LNCaP clone FGC (cell line): ENCODE data around the gene DLG5.

Experiments used
- DNase-seq: peaks from one replicate; pipeline ENCODE4 v3.0.0-alpha.2; 2011; ENCODE audit warnings: low read depth
- H3K4me3 ChIP-seq: 2 replicates; pipeline ENCODE4 v1.5.1; 2011; ENCODE audit warnings: mild to moderate bottlenecking, low read depth, low read length, control low read depth
- TF ChIP-seq, protein P1 (sequence below): IDR thresholded peaks from 2 replicates; pipeline ENCODE4 v1.5.1; 2012; ENCODE audit warnings: mild to moderate bottlenecking; ENCODE audit not compliant: control insufficient read depth, insufficient read depth; ENCODE audit errors: extremely low read depth

Gene DLG5

DNA sequence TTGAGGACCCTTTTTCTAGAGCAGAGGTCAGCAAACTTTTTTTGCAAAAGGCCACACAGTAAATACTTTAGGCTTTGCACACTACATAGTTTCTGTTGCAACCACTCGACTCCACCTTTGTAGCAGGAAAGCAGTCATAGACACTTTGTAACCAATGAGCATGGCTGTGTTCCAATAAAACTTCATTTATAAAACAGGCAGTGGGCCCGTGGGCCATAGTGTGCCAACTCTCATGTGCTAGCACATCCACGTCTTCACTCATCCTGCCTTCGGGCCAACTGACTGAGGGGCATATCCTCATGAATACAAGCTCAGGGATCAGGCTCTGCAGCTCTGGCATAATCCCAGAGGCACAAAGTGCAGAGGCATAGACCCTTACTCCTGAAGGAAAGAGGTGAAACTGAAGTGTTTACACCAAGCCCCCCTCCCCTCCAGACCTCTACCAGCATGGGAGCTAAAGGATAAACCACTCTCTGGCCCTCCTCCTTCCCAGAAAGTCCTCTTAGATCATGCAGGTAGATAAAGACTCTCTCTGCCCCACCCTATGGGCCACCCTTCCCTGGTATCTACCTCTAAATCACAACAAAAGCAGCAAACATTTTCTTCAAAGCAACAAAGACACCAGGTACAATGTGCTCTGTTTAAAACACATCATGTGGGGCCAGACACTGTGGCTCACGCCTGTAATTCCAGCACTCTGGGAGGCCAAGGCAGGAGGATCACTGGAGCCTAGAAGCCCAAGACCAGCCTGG, 71.0 kb downstream of the DLG5 start:
- DNase-seq: no peak
- no peak overlapping the region for H3K4me3 ChIP-seq
- TF ChIP-seq, protein P1, sequence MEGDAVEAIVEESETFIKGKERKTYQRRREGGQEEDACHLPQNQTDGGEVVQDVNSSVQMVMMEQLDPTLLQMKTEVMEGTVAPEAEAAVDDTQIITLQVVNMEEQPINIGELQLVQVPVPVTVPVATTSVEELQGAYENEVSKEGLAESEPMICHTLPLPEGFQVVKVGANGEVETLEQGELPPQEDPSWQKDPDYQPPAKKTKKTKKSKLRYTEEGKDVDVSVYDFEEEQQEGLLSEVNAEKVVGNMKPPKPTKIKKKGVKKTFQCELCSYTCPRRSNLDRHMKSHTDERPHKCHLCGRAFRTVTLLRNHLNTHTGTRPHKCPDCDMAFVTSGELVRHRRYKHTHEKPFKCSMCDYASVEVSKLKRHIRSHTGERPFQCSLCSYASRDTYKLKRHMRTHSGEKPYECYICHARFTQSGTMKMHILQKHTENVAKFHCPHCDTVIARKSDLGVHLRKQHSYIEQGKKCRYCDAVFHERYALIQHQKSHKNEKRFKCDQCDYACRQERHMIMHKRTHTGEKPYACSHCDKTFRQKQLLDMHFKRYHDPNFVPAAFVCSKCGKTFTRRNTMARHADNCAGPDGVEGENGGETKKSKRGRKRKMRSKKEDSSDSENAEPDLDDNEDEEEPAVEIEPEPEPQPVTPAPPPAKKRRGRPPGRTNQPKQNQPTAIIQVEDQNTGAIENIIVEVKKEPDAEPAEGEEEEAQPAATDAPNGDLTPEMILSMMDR: no peak

DNA sequence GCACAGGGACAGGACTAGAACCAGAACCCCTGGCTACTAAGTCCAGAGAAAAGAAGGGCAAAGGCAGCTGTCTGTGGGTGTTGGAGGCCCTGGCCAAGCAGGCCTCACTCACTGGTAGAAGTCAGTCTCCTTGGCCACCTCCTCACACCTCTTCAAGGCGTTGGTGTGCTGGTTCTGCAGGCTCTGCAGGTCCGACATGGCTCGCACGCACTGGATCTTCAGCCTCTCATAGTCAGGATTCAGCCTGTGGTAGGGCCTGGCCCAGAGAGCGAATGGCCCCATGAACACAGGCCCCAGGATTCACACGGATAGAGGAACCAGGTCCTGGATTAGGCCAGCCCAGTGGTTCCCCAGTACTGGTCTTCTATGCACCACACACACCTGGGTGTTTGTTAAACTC, 72.4 kb downstream of the DLG5 start:
- DNase-seq: no peak
- TF ChIP-seq, protein P1: no peak
- no peak overlapping the region for H3K4me3 ChIP-seq

DNA sequence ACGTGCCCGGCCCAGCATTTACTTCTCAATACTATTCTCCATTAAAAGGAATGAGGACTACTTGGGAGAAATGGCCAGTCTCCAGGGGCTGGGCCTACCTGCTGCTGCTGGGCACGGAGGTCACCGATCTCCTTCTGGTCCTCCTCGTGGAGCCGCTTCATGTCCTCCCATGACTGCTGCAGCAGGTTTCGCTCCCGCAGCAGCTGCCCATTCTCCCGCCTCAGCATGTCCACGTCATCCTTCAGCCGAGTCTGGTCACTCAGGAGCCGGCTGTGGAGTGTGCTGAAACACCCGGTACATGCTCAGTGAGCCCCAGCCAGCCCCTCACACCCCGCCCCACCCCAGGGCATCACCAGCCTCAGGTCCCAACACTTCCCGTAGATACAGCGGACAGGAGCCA, 73.3 kb downstream of the DLG5 start:
- no peak overlapping the region for H3K4me3 ChIP-seq
- no peak for DNase-seq
- TF ChIP-seq, protein P1: no peak

DNA sequence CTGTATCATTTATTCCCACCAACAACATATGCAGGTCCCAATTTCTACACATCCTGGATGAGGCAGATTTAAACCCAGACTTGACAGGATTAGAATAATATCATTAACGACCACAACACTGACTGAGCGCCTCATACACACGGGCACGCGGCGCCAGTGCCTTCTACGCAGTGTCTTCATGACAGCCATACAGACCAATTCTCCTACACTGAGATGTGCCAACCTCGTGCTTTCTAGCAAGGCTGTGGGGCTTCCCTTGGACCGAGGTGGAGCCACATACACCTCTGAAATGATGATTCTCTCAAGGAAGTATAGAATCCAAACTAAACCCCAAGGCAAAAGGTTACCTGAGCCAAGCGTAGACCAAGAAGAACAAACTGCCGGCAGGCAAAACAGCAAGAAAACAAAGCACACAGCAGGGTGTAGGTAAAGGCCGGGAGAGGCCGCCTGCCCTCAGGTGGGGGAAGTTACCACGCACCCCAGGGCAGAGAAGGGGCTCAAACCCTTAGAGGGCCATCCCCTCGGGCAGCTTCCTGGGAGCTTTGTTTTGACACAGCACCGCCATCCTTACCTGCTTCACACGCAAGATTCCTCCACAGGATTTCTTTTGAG, 75.8 kb downstream of the DLG5 start:
- TF ChIP-seq, protein P1: no peak
- DNase-seq: no peak
- no peak overlapping the region for H3K4me3 ChIP-seq

DNA sequence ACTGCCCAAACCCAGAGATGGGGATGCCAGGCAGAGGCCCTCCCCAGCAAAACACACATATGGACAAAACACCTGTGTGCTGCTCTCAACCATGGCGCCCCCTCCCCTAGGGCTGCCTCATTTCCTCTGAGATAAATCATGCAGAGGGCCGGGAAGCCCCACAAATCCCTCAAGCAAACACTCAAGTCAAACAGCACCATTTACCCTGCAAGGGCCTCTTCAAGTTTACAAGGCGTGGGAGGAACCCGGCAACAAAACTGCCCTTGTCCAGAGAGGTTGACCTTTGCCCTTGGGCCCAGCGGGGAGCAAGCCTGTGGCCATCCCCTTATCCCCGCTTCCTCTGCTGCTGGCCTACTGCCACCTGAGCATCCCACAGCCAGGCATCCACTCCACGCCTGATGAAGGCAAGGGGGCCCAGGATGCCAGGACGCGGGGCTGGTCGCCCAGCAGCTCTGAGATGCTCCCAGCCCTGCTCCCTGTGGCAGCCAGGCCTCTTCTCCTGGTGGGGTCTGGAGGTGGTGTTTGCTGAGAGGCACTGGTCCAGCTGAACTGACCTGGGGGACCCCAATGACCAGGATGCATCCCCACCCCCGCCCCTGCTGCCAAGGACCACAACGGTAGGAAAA, 77.4 kb downstream of the DLG5 start:
- no peak overlapping the region for H3K4me3 ChIP-seq
- TF ChIP-seq, protein P1: no peak
- no peak for DNase-seq

DNA sequence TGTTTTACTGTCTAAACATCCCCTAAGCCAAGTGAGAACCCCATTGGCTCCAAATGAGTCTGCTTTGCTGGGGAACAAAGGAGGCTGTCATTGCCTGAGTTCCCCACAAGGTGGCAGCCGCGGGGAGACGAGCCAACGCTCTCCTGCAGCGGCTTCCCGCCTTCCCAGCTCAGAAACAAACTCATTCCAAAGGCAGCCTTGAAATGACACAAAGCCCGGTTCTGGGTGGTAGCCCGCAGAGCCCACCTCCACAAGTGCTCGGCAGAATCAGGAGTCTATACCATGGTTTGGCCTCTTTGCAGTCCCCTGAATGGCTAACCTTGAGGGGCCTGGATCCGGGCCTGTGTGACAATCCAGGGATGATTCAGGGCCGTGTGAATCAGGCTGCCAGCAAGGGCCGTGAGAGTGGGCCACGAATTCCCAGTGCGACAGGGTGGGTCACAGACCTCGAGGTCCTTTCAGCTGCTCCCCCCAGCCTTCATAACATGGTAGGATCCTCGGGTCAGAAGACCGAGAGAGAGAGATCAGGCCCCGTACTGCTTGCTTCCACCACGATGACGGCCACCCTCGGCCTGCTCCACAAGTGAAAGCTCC, 79.7 kb downstream of the DLG5 start:
- H3K4me3 ChIP-seq: no peak overlapping the region
- TF ChIP-seq, protein P1: peak; percentile 92
- no peak for DNase-seq
